DMS153 treated with DMSO at 0.1 percent for 48 hours (cell line): ENCODE measurements around the gene MYT1.

Experiments
- DNase-seq: peaks from one replicate; lab custom pipeline; 2025; ENCODE audit not compliant: unreplicated experiment; lab: John Stamatoyannopoulos, UW

The MYT1 gene

GRCh38 chr20:64139199-64140060 is 24.8 kb upstream of the MYT1 start:
- no peak for DNase-seq

- no peak for DNase-seq
Observed at GRCh38 chr20:64140061-64140931, 24.0 kb upstream of the MYT1 start.

DNA sequence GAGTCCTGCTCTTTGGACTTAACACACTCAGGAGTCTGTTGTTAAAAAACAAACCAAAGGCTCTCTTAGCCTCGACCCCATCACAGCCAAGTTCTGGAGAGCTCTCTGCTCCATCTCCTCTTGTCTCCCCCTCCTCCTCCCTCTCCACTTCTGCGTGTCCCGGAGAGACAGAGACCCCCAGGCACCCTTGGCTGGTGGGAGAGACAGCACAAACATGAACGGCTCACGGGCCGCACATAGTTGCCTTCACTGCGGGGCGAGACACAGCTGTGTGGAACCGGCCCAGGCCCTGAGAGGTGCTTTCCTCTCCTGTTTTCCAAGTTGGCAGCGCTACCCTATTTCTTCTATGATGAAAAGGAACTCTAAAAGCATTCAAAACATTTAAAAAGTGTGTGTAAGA is 23.3 kb upstream of the MYT1 start:
- DNase-seq, result no peak

- peak; percentile 64 for DNase-seq
Observed at GRCh38 chr20:64142590-64142989, 21.7 kb upstream of the MYT1 start.

DNA sequence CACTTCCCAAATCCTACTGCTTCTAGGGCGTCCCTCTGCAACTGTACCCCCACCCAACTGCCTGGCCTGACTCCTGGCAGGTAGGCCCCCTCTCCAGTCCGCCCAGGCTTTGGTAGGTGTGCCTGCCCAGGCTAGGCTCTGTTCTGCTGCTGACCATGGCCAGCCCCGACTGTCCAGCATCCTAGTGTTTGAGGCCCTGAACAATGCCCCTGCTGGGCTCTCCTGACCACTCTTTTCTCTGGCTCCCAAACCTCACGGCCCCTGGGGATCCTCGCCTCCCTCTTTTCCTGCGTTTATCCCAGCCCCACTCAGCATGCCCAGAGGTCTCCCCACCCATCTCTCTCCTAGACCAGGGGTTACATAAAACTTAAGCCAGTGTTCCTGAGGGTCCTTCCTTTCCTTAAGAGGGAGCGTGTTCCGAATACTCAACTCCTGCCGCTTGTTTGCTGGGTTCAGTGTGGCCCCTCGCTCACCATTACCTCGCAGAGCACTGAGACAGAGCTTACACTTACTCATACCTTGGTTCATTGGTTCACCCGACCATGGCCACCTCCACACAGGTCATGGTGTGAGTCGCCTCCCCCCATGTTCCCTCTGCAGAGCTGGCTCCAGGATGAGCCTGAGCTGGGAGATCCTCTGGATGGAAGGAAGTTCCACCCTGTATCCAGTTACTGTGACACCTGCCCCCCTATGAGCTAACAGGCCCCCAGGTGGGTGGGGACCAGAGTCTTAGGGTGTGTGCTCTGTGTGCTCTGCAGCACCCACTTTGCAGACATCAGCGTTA is 21.0 kb upstream of the MYT1 start:
- no peak for DNase-seq

GRCh38 chr20:64144144-64144912 is 19.9 kb upstream of the MYT1 start:
- no peak for DNase-seq

DNA sequence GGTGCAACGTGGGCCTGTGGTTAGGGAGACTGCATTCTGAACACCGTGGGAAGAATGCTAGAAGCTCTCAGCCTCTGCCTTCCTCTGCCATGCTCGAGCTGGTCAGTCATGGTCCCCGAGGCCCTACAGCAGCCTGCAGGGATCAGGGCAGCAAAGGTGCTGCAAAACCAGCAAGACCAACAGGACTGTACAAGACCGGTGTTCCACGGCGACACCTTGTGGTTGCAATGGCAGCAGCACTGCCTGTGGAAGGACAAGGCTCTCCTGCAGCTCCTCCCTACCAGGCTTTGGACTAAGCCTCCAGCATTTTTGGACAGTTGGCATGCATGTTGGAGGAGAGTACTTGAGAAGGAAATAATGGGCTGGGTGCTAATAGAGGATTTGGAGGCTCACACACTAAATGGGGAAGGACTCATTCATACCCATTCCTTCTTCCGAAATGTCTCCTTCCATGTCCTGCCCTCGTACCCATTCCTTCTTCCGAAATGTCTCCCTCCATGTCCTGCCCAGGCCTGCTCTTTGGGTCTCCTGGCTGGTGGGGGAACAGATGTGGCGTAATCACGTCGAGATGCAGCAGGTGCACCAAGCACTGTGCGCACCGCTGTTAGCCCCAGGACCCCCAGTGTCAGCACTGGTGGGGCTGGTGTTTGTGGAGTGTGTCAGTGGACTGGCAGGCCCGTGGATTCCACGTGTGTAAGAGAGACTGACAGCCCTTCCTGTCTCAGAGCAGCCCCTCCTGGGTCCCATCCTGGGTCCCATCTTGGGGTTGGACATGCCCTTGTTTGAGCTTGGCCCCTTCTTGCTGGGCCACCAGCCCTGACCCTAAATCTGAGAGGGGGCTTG is 18.6 kb upstream of the MYT1 start:
- DNase-seq, result no peak

GRCh38 chr20:64146301-64146935 is 17.8 kb upstream of the MYT1 start:
- DNase-seq, result no peak

DNA sequence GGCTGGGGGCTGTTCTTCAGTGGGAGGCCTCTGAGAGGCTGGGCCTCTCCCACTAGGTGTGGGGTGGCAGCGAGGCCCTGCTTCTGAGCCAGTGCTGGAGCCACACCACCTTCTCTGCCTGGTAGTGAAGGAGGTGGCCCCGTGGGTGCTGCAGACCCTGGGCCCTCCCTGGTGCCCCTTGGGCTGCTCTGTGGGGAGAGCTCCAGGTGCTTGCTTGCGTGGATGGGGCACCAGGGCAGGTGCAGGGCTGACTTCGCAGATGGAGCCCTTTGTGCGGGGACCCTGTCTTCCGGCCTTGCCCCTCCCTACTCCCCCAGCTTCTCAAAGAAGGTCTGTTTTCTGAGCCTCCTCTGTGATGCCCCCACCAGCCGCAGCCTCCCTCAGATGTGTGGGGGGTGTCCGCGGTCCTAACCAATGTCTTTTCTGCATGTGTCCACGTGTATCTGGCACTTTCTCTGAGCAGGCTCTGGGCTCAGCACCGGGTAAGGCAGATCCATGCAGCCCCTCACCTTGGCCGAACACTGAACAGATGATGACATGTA is 17.2 kb upstream of the MYT1 start:
- DNase-seq, result no peak

- DNase-seq, result no peak
Observed at GRCh38 chr20:64148581-64148980, 15.7 kb upstream of the MYT1 start.

- no peak for DNase-seq
Observed at GRCh38 chr20:64149141-64149540, 15.1 kb upstream of the MYT1 start.

DNA sequence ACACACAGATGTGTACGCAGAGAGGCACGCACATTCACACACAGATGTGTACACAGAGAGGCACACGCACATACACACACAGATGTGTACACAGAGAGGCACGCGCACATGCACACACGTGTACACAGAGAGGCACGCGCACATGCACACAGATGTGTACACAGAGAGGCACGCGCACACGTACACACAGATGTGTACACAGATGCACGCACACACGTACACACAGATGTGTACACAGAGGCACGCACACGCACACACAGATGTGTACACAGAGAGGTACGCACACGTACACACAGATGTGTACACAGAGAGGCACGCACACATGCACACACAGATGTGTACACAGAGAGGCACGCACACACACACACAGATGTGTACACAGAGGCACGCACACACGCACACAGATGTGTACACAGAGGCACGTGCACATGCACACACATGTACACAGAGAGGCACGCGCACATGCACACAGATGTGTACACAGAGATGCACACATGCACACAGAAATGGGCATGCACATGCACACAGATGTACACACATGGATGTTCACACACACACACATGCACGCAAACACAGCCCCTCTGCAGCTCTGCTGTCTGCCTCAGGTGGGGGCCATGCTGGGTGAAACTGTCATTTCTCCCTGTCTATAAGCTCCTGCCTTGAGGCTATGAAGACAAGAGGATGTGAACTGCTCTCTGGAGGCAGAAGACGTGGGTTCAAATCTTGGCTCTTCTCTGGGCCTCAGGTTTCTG is 14.3 kb upstream of the MYT1 start:
- no peak for DNase-seq

- no peak for DNase-seq
Observed at GRCh38 chr20:64150756-64151632, 13.3 kb upstream of the MYT1 start.

DNA sequence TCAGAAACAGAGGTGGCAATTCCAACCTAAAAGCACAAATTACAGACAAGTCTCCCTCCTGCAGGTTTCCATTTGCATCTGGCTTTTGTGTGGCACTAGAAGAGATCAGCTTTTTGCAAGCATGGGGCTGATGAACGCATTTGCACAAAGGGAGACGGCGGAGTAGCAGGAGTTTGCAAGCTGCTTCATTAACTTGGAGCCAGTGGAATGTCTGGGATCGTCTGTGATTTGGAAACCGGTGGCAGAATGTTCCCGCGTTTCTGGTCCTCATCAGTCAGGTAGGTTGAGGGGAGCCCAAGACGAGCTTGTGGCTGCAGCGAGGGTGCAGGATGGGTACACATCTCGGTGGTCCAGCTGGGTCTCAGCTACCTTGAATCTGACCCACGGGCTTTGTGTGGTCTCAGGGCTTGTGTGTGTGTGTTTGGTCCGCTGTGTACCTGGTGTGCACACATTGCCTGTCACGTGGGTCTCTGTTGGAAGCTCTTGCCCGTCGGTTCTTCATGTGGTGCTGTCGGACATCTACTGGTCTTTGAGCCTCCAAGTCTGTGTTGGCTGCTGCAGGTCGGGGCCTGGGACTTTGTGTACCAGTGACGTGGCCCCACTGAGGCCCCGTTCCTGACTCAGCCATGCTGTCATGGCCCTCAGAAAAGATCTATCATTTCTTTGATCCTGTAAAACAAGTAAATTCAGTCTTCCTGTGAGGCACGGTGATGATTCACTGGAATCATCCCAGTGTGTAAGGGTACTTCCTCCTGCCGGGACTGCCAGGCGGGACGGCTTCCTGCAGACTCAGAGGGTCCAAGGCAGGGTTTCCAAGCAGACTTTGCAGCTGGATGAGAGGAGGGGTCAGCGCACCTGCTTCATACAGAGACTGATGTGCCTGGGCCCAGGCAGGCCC is 12.4 kb upstream of the MYT1 start:
- no peak for DNase-seq

DNA sequence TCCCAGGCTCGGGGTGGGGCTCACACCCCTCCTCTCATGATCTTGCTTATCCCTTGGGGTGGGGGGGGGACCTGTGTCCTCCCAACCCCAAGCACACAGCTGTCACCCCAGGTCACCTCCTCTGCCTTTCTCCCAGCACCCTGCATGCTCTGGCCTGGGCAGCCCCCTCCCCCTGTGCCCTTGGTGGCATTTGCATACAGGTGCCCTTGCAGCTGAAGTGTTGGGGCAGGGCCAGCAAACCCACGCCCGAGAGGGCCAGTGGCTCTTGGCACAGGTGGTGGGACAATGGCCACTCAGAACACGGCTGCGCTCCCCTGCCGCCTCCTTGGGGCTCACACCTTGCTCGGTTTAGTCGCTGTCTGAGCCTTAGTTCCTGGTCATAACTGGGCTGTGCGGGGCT is 11.3 kb upstream of the MYT1 start:
- peak; percentile 87 for DNase-seq

DNA sequence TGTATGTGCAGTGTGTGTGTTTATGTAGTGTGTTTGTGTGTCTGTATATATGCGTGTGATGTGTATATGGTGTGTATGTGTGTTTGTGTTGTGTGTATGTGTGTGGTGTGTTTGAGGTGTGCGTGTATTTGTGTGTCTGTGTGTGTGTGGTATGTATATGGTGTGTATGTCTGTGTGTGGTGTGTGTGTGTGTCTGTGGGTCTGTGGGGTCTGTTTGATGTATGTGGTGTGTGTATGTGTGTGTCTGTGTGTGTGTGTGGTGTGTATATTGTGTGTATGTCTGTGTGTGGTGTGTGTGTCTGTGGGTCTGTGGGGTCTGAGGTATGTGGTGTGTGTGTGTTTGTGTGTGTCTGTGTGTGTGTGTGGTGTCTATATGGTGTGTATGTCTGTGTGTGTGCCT is 10.8 kb upstream of the MYT1 start:
- DNase-seq, result no peak
